GM19043 (cell line): ENCODE data around the gene GDF3.
"Not testable (repeated sequence)": the region's sequence is repeated elsewhere in the genome, so short reads cannot be mapped to it uniquely, and the experiment has no call there.

Experiments
- ATAC-seq: cut with Tn5 transposase; IDR thresholded peaks from one replicate; pipeline ENCODE4 v1.9.1; 2021; ENCODE audit warnings: low read depth; ENCODE audit not compliant: unreplicated experiment

The GDF3 gene

DNA sequence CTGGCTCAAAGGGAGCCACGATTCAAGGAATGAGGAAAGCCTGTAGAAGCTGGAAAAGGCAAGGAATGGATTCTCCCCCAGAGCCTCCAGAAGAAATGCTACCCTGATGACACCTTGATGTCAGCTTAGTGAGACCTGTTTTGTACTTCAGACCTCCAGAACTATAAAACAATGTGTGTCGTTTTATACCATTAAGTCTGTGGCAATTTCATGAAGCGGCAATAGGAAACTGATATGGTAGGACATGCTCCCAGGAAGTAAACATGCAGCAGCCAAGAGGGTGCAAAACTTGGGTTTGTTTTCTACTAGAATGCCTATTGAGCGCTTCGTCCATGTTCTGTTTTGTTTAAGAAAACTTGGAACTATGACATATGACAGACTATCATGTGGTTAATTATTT, 27.4 kb downstream of the GDF3 start:
- ATAC-seq, result no peak

GRCh38 chr12:7667125-7667524, 28.4 kb downstream of the GDF3 start:
- no peak for ATAC-seq

DNA sequence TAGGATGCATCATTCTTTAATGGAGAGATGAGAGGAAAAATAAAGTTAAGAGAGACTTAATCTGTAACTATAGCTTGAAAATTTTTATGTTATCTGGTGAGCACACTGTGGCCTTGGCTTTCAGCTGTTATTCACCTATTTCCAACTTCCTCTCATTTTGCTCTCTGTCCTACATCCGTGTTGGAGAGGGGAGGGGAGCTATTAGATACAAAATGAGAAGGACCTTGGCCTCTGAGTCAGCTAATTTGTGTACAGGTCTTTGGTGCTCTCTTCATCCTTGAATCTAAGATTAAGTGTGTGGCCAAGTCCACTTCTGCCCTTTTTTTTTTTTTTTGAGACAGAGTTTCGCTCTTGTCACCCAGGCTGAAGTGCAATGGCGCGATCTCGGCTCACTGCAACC, 29.0 kb downstream of the GDF3 start:
- no peak for ATAC-seq

- ATAC-seq, result no peak
These were observed 33.8 kb downstream of the GDF3 start for GRCh38 chr12:7661741-7662140.

DNA sequence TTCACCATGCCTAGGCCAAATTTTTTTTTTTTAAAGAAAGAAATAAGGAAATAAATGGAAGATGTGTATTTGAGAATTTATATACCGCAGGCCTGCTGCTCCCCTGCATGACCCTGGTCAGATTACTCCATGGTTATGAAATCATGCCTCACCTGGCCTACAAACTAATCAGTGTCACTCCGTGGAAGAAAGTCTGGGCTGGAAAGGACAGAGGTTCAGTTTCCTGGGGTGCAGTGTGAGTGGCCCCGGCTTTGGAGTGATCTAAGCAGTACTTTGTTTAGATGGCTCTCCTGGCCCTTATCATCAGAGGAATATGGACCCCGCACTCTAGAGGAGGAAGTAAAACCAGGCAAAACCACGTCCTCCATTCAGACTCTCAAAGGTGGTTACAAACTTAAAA, 39.5 kb downstream of the GDF3 start:
- ATAC-seq, result no peak

- no peak for ATAC-seq
These were observed 45.5 kb downstream of the GDF3 start for GRCh38 chr12:7650091-7650490.

GRCh38 chr12:7647071-7647470, 48.5 kb downstream of the GDF3 start:
- ATAC-seq, result no peak

DNA sequence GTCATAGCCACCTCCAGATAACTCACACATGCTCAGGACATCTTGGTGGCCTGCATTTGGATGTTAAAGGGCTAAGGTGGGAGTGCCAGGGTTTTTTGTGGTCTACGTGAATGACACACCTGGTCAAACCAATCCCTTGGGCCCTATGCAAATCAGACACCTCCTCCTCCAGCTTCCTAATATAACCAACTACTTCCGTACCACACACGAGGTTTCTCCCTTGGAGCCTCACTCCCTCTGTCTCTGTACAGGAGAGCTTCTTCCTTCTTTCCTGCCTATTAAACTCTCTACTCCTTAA, 49.4 kb downstream of the GDF3 start:
- no peak for ATAC-seq

- no peak for ATAC-seq
These were observed 50.0 kb downstream of the GDF3 start for GRCh38 chr12:7645395-7646177.

DNA sequence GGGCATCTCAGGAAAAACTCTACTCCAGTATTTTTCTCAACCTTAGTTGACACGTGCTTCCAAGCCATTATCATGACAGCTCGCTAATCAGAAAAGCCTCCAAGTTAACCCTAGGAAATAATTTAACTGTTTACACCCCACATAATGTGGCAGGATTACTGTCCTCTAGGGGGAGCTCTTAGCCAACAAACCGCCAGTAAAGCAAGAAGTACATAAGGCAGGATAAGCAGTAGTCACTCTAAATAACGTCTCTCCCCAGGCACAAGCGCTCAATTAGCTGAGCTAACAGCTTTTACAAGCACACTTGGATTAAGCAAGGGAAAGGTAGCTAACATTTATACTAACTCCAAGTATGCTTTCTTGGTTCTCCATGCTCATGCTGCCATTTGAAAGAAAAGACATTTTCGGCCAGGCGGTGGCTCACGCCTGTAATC, 52.7 kb downstream of the GDF3 start:
- ATAC-seq, result no peak

- no peak for ATAC-seq
These were observed 53.3 kb downstream of the GDF3 start for GRCh38 chr12:7642287-7642686.

DNA sequence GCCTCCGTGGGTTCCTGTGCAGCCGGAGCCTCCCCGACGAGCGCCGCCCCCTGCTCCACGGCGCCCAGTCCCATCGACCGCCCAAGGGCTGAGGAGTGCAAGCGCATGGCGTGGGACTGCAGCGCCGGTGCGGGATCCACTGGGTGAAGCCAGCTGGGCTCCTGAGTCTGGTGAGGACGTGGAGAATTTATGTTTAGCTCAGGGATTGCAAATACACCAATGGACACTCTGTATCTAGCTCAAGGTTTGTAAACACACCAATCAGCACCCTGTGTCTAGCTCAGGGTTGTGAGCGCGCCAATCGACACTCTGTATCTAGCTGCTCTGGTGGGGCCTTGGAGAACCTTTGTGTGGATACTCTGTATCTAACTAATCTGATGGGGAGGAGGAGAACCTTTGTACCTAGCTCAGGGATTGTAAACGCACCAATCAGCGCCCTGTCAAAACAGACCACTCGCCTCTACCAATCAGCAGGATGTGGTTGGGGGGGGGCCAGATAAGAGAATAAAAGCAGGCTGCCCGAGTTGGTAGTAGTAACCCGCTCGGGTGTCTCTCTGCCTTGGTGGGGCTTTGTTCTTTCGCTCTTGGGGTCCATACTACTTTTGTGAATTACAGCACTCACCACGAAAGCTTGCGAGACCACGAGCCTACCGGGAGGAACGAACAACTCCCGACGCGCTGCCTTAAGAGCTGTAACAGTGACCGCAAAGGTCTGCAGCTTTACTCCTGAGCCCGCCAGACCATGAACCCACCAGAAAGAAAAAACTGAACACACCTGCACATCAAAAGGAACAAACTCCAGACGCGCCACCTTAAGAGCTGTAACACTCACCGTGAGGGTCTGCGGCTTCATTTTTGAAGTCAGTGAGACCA, 55.2 kb downstream of the GDF3 start:
- ATAC-seq, result not testable (repeated sequence)
